Mucosa of gallbladder (tissue), 1 donor: ENCODE results near the gene C1QTNF1. TPM values are rescaled to one million over a fixed set of nuclear protein-coding genes. Genes with fewer than 3 reads are reported as not detected.
"Not testable (repeated sequence)": the region's sequence is repeated elsewhere in the genome, so short reads cannot be mapped to it uniquely, and the experiment has no call there.

ENCODE experiments used
- DNase-seq: peaks from one replicate; pipeline ENCODE4 v3.0.0-alpha.2; 2020; ENCODE audit warnings: low spot score
- total RNA-seq: library from RNA; stranded (reverse); gene quantifications from one replicate; pipeline ENCODE4 v1.2.1, GENCODE V29; 2021
- donor health status: DM: no; HTN: no; CAD: no.

Gene C1QTNF1
- total RNA-seq, 1 donor from 2014 or later: 45.3 TPM

DNA sequence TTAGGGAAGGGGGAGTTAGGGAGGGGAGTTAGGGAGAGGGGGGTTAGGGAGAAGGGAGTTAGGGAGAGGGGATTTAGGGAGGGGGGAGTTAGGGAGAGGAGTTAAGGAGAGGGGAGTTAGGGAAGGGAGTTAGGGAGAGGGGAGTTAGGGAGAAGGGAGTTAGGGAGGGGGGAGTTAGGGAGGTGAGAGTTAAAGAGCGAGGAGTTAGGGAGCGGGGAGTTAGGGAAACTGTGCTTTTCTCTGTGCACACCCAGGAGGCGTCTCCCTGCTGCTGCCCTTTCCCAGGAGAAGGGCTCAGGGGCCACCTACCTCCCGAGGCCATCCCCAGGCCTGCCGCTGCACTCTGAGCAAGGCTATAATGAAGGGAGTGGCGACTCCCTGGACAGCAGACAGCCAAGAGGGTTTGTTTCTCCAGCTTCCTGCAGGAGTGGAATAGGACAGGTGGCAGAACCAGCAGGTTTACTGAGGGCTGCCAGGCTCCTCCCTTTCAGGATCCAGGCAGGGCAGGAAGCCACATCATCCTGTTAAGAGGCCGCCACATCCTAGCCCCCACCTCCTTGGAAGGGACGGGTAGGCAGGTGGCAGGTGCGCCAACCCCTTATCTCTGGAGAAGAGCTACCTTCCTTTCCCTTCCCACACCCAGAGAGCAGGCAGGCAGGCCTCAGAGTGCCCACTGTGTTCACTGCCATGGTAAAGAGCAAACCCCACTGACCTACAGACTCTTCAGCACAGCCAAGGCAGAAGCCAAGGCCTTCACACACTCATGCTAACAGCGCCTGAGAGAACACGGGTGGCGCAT lies 18.7 kb upstream of the C1QTNF1 start:
- DNase-seq: peak; percentile 65

DNA sequence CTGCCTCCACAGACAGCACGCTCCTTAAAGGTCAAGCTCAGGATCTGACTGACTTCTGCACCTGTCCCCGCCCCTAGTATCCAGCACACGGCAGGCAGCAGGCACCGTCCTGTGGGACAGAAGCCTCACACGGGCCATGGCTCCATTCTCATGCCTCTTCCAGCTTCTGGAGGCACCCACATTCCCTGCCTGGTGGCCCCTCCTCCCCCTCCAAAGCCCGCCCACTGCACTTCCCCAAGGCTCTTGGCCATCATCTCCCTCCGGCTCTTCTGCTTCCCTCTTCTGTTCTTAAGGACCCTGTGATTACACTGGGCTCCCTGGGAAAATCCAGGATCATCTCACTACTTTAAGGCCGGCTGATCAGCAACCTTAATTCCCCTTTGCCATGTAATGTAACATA lies 17.9 kb upstream of the C1QTNF1 start:
- DNase-seq: no peak

DNA sequence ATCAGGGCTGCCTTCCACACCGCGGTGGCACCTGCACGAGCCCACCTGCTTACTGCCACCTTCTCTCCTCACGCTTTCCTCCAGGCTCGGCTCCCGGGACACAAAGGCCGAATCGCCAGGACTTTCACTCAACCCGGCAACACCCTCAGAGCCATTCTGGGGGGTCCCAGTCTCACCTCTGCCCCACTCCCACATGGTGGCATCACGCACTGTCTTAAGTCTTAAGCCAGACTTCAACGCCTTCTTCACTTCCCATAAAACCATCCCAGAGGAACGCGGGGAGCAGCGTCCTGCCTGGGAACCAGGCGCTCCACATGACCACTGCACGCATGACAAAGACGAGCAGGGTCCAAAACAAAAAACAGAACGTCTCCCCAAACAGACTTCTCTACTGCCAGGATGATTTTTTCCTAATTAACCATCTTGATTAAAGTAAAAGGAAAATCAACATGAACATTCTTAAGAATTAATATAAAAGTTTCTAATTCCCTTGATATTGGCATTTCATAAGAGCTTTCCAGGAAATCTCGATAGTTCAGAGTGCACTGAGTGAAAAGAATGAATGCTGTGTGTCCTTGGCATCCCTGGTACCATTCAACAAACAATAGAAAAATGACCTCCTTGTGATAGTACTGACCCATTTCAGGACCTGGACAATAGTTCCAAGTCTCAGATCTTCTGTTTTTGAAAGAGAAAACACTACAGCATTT lies 17.0 kb upstream of the C1QTNF1 start:
- no peak for DNase-seq

DNA sequence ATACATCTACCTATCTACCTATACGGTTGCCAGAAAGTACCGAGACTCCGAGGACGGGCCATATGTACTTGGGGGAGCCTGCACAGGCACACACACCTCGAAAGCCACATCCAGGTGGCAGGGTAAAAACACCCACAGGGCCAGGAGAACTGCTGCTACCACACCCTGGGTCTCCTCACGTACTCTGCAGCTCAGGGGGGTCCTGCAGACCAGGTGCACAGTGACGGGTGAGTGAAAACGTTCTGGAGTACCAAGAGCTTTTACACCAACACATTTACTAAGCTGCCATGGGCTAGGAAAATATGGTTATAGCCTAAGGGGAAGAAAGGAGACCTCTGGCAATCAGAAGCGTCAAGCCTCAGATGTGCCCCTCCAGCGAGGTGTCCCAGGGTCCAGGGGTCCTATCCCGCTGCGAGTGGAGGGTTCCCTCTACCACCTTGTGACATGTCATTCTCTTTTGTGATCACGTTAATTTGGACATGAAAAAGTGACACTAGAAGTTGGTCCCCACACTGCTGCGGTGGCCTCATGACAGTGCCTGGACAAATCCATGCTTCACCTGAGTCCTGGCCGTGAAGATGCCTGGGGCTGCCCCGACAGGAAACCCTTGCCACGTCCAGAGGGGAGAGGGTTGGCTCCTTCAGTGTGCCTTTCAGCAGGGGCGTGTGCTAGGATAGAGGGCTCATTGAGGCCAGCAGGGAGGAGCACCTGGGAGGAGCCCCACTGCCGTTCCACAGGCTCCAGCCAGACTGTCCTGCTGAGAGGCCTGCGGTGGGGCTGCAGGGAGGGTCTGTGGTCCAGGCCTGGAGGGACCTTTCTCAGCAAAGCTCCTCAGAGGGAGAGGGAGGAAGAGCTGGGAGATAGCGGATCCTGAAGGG lies 16.2 kb upstream of the C1QTNF1 start:
- DNase-seq: no peak

DNA sequence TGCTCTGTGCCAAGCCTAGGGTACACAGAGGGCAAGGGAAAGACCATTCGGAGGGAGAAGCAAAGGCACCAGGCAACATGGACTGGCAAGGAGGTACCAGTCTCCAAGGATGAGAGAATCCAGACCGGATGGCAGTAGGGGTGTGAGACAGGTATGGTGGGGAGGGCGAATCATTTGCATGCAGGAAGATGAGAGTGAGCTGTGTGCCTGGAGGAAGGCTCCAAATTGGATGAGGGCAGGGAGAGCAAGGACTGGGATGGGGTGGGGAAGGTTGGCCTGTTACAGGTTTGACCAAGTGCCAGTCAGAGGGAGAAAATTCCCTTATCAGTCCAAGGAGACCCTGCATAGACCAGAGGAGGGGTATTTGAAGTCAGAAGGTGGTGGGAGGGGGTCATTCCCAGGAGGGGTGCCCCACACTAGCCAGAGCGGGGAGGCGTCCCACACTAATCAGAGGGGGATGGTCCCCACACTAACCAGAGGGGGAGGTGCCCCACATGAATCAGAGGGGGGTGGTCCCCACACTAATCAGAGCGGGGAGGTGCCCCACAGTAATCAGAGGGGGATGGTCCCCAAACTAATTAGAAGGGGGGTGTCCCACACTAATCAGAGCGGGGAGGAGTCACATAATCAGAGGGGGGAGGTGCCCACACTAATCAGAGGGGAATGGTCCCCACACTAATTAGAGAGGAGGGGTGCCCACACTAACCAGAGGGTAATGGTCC lies 15.1 kb upstream of the C1QTNF1 start:
- no peak for DNase-seq

DNA sequence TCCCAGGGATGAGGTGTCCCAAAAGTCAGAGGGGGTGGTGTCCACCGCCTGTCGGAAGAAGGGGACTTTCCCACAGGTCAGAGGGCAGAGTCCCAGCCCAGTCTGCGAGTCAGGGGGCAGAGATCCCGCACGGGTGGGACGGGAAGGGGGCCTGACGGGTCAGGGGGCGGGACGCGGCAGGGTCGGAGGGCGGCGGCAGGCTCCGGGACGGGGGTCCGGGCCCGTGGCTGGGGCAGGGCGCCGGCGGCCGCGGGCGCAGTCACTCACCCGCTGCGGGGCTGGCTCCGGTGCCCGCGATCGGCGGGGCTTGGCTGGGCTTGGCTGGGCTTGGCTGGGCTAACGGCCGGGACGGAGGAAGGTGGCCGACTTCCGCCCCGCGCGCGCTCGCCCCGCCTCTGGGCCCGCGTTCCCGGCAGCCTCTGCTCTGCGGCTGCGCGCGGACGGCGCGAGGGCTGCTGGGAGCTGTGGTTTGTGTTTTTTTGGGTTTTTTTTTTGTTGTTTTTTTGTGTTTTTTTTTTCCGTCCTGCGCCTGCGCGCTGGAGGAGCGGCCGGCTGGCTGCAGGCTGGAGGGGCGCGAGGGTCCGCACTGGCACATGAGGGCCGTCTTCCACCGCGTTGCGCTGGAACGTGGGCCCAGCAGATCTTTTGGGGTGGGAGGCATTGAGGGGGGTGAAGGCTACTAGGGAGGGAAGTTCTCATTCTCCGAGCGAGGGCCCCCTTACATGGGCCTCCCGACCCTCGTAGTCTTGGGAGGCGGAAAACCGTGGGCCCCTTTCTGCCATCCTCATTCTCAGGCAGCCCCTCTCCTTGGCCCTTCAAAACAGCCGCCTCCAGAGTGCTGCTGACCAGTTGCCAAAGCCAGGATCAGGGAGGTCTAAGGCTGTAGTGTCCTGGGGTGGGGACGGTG lies 14.3 kb upstream of the C1QTNF1 start, which contains the start of gene CANT1:
CANT1 (minus strand) TSS at position 368 of the 907 bp plus-strand sequence. CDS start 12,142 bp downstream, outside the sequence.
- peak; percentile 81 for DNase-seq

DNA sequence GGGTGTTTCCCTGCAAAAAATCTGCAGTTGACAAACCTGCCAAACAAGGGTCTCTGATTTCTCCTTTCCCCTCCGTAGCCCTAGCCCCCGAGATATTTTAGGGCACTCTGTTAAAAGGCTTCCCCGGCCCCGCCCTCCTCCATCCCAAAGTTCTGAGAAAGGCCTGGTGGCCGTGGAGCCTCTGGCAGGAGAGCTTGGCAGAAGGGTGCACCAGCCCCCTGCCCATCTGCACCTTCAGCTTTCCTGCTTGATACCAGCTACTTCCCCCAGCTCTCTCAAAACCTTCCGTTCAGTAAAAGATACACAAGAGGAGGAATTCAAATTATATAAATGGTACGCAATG lies 13.7 kb upstream of the C1QTNF1 start:
- DNase-seq: no peak

DNA sequence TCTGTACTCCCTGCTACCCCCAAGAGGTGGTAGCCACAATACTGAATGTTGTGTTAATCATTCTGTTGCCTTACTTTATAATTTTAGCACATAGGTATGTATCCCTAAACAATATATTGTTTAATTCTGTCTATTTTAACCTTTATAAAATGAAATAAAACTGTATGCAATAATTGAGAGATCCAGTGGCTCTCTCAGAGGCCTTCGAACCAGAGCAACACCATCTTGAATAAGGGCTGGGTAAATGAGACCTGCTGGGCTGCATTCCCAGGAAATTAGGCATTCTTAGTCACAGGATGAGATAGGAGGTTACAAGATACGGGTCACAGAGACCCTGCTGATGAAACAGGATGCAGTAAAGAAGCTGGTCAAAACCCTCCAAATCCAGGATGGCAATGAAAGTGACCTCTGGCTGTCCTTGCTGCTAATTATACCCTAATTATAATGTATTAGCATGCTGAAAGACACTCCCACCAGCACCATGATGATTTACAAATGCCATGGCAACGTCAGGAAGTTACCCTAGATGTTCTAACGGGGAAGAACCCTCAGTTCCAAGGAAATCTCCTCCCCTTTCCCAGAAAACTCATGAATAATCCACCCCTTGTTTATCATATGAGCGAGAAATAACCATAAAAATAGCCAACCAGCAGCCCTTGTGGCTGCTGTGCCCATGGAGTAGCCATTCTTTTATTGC lies 12.4 kb upstream of the C1QTNF1 start:
- no peak for DNase-seq

DNA sequence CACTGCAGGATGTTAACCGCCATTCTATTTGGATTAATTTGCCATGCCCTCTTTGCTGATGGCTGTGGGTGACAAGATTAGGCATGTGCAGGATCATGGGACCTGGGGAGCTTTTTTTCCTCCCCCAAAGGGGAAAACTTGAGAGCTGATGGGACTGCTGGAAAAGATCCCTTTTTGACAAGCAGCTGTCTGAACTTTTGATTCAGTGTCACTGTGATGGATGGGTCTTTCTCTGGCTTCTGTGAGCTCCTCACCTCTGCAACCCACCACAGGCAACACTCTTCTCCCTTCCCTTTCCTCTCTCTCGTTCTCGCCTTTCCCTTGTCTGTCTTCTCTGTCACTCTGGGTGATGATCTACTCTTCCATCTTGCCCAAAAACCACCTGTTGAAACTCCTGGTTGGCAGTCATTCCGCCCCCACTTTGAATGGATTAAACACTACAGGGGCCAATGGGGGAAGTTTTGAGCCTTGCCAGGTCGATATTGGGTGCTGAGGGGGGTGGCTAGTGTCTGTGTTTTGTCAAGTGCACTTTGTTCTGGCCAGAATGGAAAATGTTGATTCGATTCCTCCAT lies 11.3 kb upstream of the C1QTNF1 start:
- no peak for DNase-seq

DNA sequence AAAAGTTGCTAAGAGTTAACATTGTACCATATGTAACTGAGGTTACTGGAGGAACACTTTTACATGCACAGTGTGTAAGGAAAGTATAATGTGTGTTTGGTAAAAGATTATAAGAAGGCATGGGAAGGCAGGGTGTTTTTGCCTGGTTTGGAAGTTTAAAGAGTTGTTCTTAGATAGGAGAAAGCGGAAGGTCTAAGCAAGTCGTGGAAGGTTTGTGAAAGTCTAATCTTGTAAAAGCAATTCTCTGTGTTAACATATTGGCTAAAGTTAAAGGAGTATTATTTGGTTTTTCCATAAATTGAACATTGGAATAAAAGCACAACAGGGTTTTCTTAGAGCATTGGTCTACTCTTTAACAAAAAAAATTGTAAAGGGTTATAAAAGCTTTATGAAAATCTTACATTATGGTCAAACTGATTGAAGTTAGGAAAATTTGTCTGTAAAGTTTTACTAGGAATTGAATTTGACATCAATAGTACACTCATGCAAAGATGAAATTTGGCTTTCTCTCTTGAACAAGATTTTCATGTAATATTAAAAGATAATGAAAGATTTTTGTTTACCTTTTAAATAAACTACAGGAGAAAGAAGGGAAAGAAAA lies 9.7 kb upstream of the C1QTNF1 start:
- DNase-seq: no peak

DNA sequence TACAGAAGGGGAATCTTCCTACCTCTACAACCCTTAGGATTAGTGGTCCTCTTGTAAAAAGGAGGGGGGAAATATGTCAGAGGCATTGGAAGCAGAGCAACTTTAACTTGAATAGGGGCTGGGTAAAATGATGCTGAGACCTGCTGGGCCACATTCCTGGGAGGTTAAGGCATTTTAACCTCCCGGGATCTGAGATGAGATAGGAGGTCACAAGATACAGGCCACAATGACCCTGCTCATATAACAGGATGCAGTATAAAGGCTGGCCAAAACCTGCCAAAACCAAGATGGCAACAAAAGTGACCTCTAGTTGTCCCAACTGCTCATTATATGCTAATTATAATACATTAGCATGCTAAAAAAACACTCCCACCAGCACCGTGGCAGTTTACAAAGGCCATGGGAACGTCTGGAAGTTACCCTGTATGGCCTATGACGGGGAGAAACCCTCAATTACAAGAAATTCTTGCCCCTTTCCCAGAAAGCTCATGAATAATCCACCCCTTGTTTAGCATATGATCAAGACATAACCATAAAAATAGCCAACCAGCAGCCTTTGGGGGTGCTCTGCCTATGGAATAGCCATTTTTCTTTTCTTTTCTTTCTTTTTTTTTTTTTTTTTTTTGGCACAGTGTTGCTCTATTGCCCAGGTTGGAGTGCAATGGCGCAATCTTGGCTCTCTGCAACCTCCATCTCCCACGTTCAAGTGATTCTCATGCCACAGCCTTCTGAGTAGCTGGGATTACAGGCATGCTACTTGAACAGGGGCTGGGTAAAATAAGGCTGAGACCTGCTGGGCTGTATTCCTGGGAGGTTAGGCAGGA lies 6.2 kb upstream of the C1QTNF1 start:
- DNase-seq: no peak

DNA sequence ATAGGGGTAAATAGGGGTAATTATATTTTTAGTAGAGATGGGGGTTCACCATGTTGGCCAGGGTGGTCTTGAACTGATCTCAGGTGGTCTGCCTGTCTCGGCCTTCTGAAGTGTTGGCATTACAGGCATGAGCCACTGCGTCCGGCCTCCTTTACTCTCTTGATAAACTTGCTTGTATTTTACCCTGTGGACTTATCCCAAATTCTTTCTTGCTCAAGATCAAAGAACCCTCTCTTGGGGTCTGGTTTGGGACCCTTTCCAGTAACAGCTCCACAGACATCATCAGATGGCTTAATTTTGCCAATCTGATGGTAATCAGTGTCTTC lies 5.6 kb upstream of the C1QTNF1 start:
- DNase-seq: no peak

DNA sequence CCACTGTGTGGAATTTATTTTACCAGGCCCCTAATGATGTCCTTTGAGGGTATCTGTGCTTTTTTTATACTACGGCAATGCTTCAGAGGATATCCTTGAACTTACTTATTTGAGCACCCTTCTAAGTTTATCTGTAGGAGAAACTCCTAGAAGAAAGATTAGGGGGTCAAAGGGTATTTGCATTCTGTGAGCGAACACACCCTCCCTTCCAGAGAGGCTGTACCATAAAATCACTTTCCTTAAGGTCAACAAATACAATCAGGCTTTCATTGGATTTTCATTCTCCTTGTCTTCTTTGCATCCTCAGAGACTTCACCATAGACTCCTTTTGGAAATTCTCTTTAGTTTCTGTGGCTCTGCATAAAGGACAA lies 4.7 kb upstream of the C1QTNF1 start:
- DNase-seq: no peak

DNA sequence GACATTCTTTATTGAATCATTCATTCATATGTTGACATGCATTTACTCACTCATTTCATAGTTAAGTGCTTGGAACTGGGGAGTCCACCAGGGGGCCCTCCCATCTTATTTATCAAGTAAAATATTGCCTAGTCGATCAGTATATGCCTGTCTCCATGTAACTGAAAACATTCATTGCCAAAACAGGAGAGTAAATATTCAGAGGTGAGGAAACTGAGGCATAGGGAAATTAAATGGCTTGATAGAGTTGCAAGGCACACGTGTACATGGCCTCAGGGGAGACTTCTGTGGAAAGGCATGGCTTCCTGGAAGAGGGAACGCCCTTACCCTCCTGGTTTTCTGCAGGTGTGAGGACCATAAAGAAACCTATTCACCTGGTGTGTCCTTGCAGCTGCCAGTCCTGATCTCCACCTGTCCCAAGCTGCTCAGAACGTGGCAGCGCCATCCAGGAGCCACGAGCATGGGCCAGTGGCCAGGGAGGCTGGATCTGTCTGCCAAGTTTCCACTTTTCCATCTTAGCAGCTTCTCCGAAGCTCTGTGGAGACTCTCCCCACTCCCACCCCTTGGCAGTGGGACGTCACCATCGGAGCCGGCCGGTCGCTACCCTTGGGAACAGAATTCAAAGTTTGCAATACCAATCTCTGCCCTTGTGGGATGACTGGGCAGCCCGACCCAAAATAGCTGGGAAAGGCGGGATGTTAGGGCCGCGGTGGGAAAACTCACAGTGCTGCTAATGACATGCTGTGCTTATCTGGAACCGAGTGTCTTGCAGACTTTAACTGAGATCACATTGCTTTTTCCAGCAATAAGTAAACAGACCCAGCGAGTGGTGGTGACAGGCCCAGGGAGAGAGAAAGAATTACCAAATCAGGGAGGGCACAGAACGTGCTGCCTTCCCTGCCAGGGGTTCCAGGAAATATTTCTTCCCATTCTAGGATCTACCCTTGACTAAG lies 4.1 kb upstream of the C1QTNF1 start:
- peak; percentile 60 for DNase-seq

DNA sequence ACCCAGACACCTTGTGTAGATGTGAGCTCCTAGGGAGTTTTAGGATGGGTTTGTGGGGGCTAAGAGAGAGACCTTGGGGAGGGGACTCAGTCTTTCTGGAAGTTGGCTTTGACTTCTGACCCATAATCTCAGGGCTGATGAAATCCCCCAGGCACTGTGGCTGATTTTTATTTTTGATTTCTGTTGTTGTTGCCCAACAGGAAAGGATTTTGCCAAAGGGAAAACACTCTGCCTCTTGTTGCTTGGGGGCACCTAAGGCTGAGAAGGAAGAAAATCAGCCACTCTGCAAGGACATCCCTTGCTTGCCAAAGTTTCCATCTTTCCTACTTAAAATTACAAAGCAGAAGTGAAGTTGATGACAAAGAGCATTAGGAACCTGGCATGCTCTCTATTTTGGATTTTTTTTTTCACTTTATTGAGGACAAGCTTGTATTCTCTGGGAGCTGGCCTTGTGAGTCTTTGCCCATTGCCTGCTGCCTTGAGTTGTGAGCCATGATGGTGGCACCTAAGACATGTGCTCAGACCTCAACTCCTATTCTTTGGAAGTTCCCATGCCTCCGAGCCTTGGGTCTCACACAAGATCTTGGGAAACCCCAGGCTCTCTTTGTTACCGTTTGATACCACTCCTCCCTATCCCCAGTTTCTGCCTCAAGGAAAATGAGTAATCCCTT lies 3.2 kb upstream of the C1QTNF1 start:
- no peak for DNase-seq

DNA sequence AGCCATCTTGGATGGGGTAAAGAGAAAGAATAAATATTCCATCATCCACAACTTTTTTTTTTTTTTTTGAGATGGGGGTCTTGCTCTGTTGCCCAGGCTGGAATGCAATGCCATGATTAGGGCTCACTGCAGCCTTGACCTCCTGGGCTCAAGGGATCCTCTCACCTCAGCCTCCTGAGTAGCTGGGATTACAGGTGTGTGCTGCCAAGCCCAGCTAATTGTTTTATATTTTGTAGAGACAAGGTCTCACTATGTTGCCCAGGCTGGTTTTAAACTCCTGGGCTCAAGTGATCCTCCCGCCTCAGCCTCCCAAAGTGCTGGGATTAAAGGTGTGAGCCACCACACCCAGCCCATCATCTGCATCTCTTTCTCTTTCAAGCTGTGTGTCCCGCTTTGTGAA lies 2.0 kb upstream of the C1QTNF1 start:
- DNase-seq: not testable (repeated sequence)

DNA sequence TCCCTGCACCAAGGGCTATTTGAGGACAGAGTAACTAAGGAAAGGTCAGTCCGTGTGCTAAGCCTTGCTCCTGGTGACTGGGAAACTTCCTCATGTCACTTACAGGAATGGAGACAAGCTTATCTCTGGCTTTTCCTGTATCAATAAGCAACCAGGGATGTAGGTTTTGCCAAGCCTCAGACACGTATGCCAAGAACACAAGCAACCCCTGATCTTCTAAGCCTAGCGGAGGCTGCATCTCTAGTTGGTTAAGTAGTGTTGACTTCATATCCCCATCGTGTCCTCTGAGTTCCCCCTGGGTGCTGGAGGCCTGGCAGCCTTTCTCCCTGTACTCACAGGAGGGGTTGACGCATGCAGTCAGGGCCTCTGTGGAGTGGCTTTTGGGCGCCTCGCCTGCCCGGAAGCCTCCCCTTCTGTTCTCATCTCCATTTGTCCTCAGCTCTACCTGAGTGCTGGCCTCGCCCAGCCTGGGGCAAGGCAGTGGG lies 1.4 kb upstream of the C1QTNF1 start:
- DNase-seq: peak; percentile 47
